Measurements from ENCODE around the gene RPE65. TPM values are rescaled to one million over a fixed set of nuclear protein-coding genes. Genes with fewer than 3 reads are reported as not detected.
"Not testable (repeated sequence)": the region's sequence is repeated elsewhere in the genome, so short reads cannot be mapped to it uniquely, and the experiment has no call there.

RPE65 gene
- total RNA-seq, 1 experiment from 2014 or later: not detected

GRCh38 chr1:68401506-68401905, 48.2 kb downstream of the RPE65 start (continued):
- TF ChIP-seq PRDM15 (CRISPR knock-in tag; IDR thresholded peaks at IDR 0.05): no peak
- TF ChIP-seq FOXP1 (CRISPR knock-in tag; IDR thresholded peaks at IDR 0.05; ENCODE audit: borderline replicate concordance): no peak

- H3K27me3 Mint-ChIP-seq (ENCODE audit: low read depth); H3K27ac Mint-ChIP-seq; ATAC-seq; H3K36me3 Mint-ChIP-seq; CTCF ChIA-PET; H3K4me3 Mint-ChIP-seq; H3K4me1 Mint-ChIP-seq; POLR2A ChIA-PET; DNase-seq (ENCODE audit: low spot score): not testable (repeated sequence)
- H3K9me3 Mint-ChIP-seq: peaks cover 26% of the 10 kb centered on the region
Measured at GRCh38 chr1:68395575-68395974, 54.2 kb downstream of the RPE65 start.

GRCh38 chr1:68392474-68392873, 57.3 kb downstream of the RPE65 start:
- POLR2A ChIA-PET; H3K4me1 Mint-ChIP-seq; DNase-seq (ENCODE audit: low spot score); H3K27me3 Mint-ChIP-seq (ENCODE audit: low read depth); ATAC-seq; H3K4me3 Mint-ChIP-seq; CTCF ChIA-PET; H3K36me3 Mint-ChIP-seq; H3K27ac Mint-ChIP-seq: not testable (repeated sequence)
- H3K9me3 Mint-ChIP-seq: peaks cover 46% of the 10 kb centered on the region

GRCh38 chr1:68385798-68386524, 63.8 kb downstream of the RPE65 start:
- CTCF ChIA-PET; H3K27me3 Mint-ChIP-seq (ENCODE audit: low read depth); H3K27ac Mint-ChIP-seq; DNase-seq (ENCODE audit: low spot score); ATAC-seq; H3K4me3 Mint-ChIP-seq; H3K4me1 Mint-ChIP-seq: not testable (repeated sequence)
- peaks cover 65% of the 10 kb centered on the region for H3K9me3 Mint-ChIP-seq
- POLR2A ChIA-PET: interaction anchor here (0.5 kb wide), 1 partner anchor 13 kb away, joined by 9 read pairs; no protein-coding TSS in a partner anchor
- peaks cover 36% of the 10 kb centered on the region for H3K36me3 Mint-ChIP-seq

GRCh38 chr1:68384872-68385411, 64.8 kb downstream of the RPE65 start:
- ATAC-seq (no peak), DNase-seq (ENCODE audit: low spot score) (no peak)
- CTCF ChIA-PET: no interaction called here
- H3K36me3 Mint-ChIP-seq: peaks cover 36% of the 10 kb centered on the region
- no peak overlapping the region for H3K4me3 Mint-ChIP-seq
- TF ChIP-seq ZNF532 (CRISPR knock-in tag; IDR thresholded peaks at IDR 0.05; ENCODE audit: borderline replicate concordance): no peak
- no peak for TF ChIP-seq ZNF425 (CRISPR knock-in tag; conservative IDR thresholded peaks at IDR 0.05)
- no peak for TF ChIP-seq ATF2 (CRISPR knock-in tag; IDR thresholded peaks at IDR 0.05; ENCODE audit: borderline replicate concordance, low read depth)
- TF ChIP-seq SMAD3 (CRISPR knock-in tag; IDR thresholded peaks at IDR 0.05; ENCODE audit: borderline replicate concordance): no peak
- TF ChIP-seq TEAD1 (CRISPR knock-in tag; IDR thresholded peaks at IDR 0.05): no peak
- TF ChIP-seq TCF7 (CRISPR knock-in tag; IDR thresholded peaks at IDR 0.05; ENCODE audit: low read depth): no peak
- no peak for TF ChIP-seq ZNF396 (CRISPR knock-in tag; IDR thresholded peaks at IDR 0.05; ENCODE audit: borderline replicate concordance)
- TF ChIP-seq ZNF416 (CRISPR knock-in tag; IDR thresholded peaks at IDR 0.05): no peak
- POLR2A ChIA-PET: no interaction called here
- peaks cover 65% of the 10 kb centered on the region for H3K9me3 Mint-ChIP-seq
- no peak overlapping the region for H3K27ac Mint-ChIP-seq
- no peaks in the 10 kb centered on the region for H3K4me1 Mint-ChIP-seq
- H3K27me3 Mint-ChIP-seq (ENCODE audit: low read depth): no peaks in the 10 kb centered on the region

Data from WTC11 (cell line).